Trophoblast cell (in vitro differentiated cells and primary cell): Measurements from ENCODE around the gene XDH.
A peak's percentile ranks its signal among the peaks of the same experiment; 100 is the strongest.

Source experiments
- DNase-seq, 2 donors: peaks; one replicate each; pipeline ENCODE4 v3.0.0-alpha.2; 2016
- H2AFZ ChIP-seq: 2 replicates; pipeline ENCODE4 v1.6.1; 2013; ENCODE audit warnings: low read length, moderate library complexity, mild to moderate bottlenecking; ENCODE audit not compliant: insufficient read depth, poor library complexity
- H2AK5ac ChIP-seq: 2 replicates; pipeline ENCODE4 v1.6.1; 2013; ENCODE audit warnings: mild to moderate bottlenecking, low read length
- H2BK120ac ChIP-seq: 2 replicates; pipeline ENCODE4 v1.6.1; 2013; ENCODE audit warnings: low read length, mild to moderate bottlenecking, moderate library complexity; ENCODE audit not compliant: insufficient read depth, poor library complexity
- H2BK12ac ChIP-seq: 2 replicates; pipeline ENCODE4 v1.6.1; 2013; ENCODE audit warnings: mild to moderate bottlenecking, low read length, moderate library complexity
- H2BK5ac ChIP-seq: 2 replicates; pipeline ENCODE4 v1.6.1; 2013; ENCODE audit warnings: low read length, low read depth, moderate library complexity, mild to moderate bottlenecking; ENCODE audit not compliant: poor library complexity
- H3K14ac ChIP-seq: 2 replicates; pipeline ENCODE4 v1.6.1; 2013; ENCODE audit warnings: mild to moderate bottlenecking, low read length
- H3K18ac ChIP-seq: 2 replicates; pipeline ENCODE4 v1.6.1; 2013; ENCODE audit warnings: mild to moderate bottlenecking, low read length
- H3K23ac ChIP-seq: 2 replicates; pipeline ENCODE4 v1.6.1; 2013; ENCODE audit warnings: low read length
- H3K27ac ChIP-seq: 2 replicates; pipeline ENCODE4 v1.5.1; 2013; ENCODE audit warnings: low read depth, mild to moderate bottlenecking, inconsistent platforms, low read length, moderate library complexity
- H3K27me3 ChIP-seq: 2 replicates; pipeline ENCODE4 v1.6.1; 2013; ENCODE audit warnings: inconsistent platforms, mild to moderate bottlenecking, low read length, moderate library complexity; ENCODE audit not compliant: insufficient read depth
- H3K36me3 ChIP-seq, 2 experiments: 1 replicate in 1 of 2; 2 replicates in 1 of 2; pipeline ENCODE4 v1.6.1; 2013; ENCODE audit warnings: low read length in 2 of 2, mild to moderate bottlenecking in 2 of 2, moderate library complexity in 1 of 2; ENCODE audit not compliant: insufficient read depth in 2 of 2, control insufficient read depth in 1 of 2
- H3K4ac ChIP-seq: 2 replicates; pipeline ENCODE4 v1.6.1; 2013; ENCODE audit warnings: low read depth, mild to moderate bottlenecking, low read length, moderate library complexity
- H3K4me1 ChIP-seq, 2 experiments: 1 replicate in 1 of 2; 2 replicates in 1 of 2; pipeline ENCODE4 v1.6.1; 2013; ENCODE audit warnings: low read length in 2 of 2, mild to moderate bottlenecking in 2 of 2, moderate library complexity in 1 of 2; ENCODE audit not compliant: insufficient read depth in 2 of 2, control insufficient read depth in 1 of 2
- H3K4me2 ChIP-seq: 2 replicates; pipeline ENCODE4 v1.6.1; 2013; ENCODE audit warnings: inconsistent platforms, mild to moderate bottlenecking, low read length, moderate library complexity
- H3K4me3 ChIP-seq: 2 replicates; pipeline ENCODE4 v1.5.1; 2013; ENCODE audit warnings: mild to moderate bottlenecking, low read depth, low read length, inconsistent platforms
- H3K79me1 ChIP-seq: one replicate; pipeline ENCODE4 v1.6.1; 2013; ENCODE audit warnings: low read length
- H3K79me2 ChIP-seq: 2 replicates; pipeline ENCODE4 v1.6.1; 2013; ENCODE audit warnings: low read length, mild to moderate bottlenecking; ENCODE audit not compliant: control insufficient read depth, insufficient read depth, poor library complexity
- H3K9ac ChIP-seq: 2 replicates; pipeline ENCODE4 v1.6.1; 2013; ENCODE audit warnings: mild to moderate bottlenecking, low read length
- H3K9me3 ChIP-seq: 2 replicates; pipeline ENCODE4 v1.6.1; 2013; ENCODE audit warnings: low read depth, mild to moderate bottlenecking, control low read depth, inconsistent platforms, low read length; ENCODE audit not compliant: insufficient read depth
- H4K12ac ChIP-seq: 2 replicates; pipeline ENCODE4 v1.6.1; 2013; ENCODE audit warnings: low read depth, mild to moderate bottlenecking, low read length, moderate library complexity
- H4K8ac ChIP-seq: 2 replicates; pipeline ENCODE4 v1.6.1; 2013; ENCODE audit warnings: low read depth, mild to moderate bottlenecking, low read length, moderate library complexity
- H4K91ac ChIP-seq: one replicate; pipeline ENCODE4 v1.6.1; 2013; ENCODE audit warnings: low read depth, mild to moderate bottlenecking, low read length, moderate library complexity
- WGBS: extraction: QIAGEN DNeasy Blood & Tissue Kit; methylation state at CpG from one replicate; pipeline ENCODE4 v1.1.7; 2013; ENCODE audit warnings: missing lambda C conversion rate; ENCODE audit not compliant: insufficient read length, insufficient coverage; ENCODE audit errors: extremely low coverage; 5-methylcytosine and 5-hydroxymethylcytosine counted together

Gene XDH

DNA sequence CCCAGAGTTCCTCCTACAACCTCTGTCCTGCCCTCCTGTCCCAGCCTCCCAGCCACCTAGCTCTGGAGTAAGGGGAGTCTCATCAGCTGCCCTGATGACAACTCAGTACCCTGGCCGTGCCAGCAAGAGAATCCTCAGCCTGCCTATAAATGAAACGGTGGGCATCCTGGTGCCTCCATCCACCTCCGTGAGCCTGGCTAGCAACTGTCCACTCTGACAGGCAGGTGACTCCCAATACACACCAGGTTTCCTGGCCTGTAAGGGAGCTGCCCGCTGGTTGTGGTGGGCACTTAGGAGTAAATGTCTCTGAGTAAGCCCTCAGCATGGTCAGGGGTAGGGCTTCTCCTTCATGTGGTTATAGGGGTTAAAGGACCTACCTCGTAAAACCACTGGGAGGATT, 81.5 kb downstream of the XDH start:
- Histone ChIP-seq H3K4ac (no peak overlapping the region), H3K4me3 (no peak overlapping the region), H4K91ac (peak overlapping the region; percentile 21), H3K36me3 (no peaks in the 10 kb centered on the region), H3K27me3 (no peaks in the 10 kb centered on the region), H3K9me3 (no peaks in the 10 kb centered on the region), H2BK120ac (peak overlapping the region; percentile 5), H3K4me2 (no peak overlapping the region), H3K27ac (no peak overlapping the region), H3K79me1 (peaks cover 5% of the 10 kb centered on the region), H4K8ac (no peak overlapping the region), H2BK5ac (no peak overlapping the region), H2AFZ (no peak overlapping the region), H3K14ac (peak overlapping the region; percentile 54), H2AK5ac (peak overlapping the region; percentile 1), H3K18ac (no peak overlapping the region), H2BK12ac (peak overlapping the region; percentile 7), H3K79me2 (no peaks in the 10 kb centered on the region), H4K12ac (no peak overlapping the region), H3K23ac (no peak overlapping the region), H3K9ac (no peak overlapping the region), H3K4me1 (peaks cover 9 to 14% of the 10 kb centered on the region in 2 experiments)
- WGBS, result no CpG with 5 or more reads among the region's 5 CpGs
- no peak for DNase-seq

DNA sequence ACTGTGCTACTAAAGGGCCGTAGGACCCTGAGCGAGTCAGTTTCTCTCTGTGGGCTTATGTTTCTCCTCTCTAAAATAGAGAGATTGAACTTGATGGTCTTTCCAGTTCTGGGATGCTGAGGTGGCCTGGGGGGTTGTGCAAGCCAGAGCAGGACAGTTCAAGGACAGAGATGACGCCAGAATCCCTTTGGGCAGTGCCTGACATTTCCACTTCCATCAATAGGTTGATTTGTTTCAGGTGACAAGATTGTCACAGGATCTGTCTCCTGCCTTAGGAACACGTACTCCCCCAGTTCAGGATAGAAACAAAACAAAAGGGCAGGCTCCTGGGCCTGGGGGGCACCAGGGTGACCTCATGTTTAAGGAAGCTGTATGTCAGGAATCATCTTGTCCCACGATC, 82.0 kb downstream of the XDH start:
- Histone ChIP-seq H2AK5ac (no peak overlapping the region), H3K79me1 (peaks cover 5% of the 10 kb centered on the region)

DNA sequence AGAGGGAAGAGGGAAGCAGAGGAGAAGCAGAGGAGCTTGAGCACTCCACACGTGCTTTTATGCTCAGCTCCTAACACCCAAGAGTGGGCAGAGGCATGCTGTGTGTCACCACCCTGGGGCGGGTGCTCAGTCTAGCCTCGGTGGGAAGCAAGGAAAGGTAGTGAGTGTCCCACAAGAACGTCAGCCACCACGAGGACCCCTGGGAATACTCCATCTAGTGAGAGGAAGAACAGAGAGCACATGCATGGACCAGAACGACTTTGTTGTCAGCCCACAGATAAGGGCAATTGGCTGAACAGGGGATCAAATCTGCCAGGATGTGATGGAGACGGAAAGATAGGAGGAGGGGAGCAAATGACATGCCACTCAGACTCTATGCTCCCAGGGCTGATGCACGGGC, 83.4 kb downstream of the XDH start:
- no peak overlapping the region for H4K8ac ChIP-seq
- H2AK5ac ChIP-seq, result peak overlapping the region; percentile 24
- peak overlapping the region; percentile 13 for H2BK120ac ChIP-seq
- no peak overlapping the region for H3K9ac ChIP-seq
- H3K27ac ChIP-seq, result no peak overlapping the region
- no peak overlapping the region for H4K12ac ChIP-seq
- WGBS, result no CpG with 5 or more reads among the region's 8 CpGs
- H3K27me3 ChIP-seq, result no peaks in the 10 kb centered on the region
- H3K9me3 ChIP-seq, result no peaks in the 10 kb centered on the region
- H3K79me2 ChIP-seq, result no peaks in the 10 kb centered on the region
- no peak overlapping the region for H3K4ac ChIP-seq
- H3K14ac ChIP-seq, result no peak overlapping the region
- peak overlapping the region; percentile 28 for H4K91ac ChIP-seq
- DNase-seq, result no peak
- H2BK12ac ChIP-seq, result peak overlapping the region; percentile 41
- no peak overlapping the region for H2AFZ ChIP-seq
- no peak overlapping the region for H3K4me2 ChIP-seq
- no peaks in the 10 kb centered on the region for H3K36me3 ChIP-seq
- no peak overlapping the region for H2BK5ac ChIP-seq
- H3K79me1 ChIP-seq, result peaks cover 5% of the 10 kb centered on the region
- H3K4me1 ChIP-seq, result peaks cover 7 to 13% of the 10 kb centered on the region in 2 experiments
- H3K4me3 ChIP-seq, result no peak overlapping the region
- no peak overlapping the region for H3K18ac ChIP-seq
- H3K23ac ChIP-seq, result no peak overlapping the region

More for the DNA sequence above, 82.0 kb downstream of the XDH start:
- H2AFZ ChIP-seq, result no peak overlapping the region
- H3K4me1 ChIP-seq, result peaks cover 9 to 14% of the 10 kb centered on the region in 2 experiments
- no peak overlapping the region for H3K4ac ChIP-seq
- H3K23ac ChIP-seq, result no peak overlapping the region
- no CpG with 5 or more reads among the region's 5 CpGs for WGBS
- peak overlapping the region; percentile 16 for H2BK12ac ChIP-seq
- no peak overlapping the region for H3K27ac ChIP-seq
- H3K4me2 ChIP-seq, result no peak overlapping the region
- no peak overlapping the region for H3K4me3 ChIP-seq
- H3K36me3 ChIP-seq, result no peaks in the 10 kb centered on the region
- no peaks in the 10 kb centered on the region for H3K9me3 ChIP-seq
- no peaks in the 10 kb centered on the region for H3K27me3 ChIP-seq
- H4K8ac ChIP-seq, result no peak overlapping the region
- peak overlapping the region; percentile 21 for H4K91ac ChIP-seq
- no peak overlapping the region for H2BK5ac ChIP-seq
- no peak for DNase-seq
- no peak overlapping the region for H3K14ac ChIP-seq
- H2BK120ac ChIP-seq, result no peak overlapping the region
- no peak overlapping the region for H3K9ac ChIP-seq
- H3K18ac ChIP-seq, result no peak overlapping the region
- no peaks in the 10 kb centered on the region for H3K79me2 ChIP-seq
- H4K12ac ChIP-seq, result no peak overlapping the region

DNA sequence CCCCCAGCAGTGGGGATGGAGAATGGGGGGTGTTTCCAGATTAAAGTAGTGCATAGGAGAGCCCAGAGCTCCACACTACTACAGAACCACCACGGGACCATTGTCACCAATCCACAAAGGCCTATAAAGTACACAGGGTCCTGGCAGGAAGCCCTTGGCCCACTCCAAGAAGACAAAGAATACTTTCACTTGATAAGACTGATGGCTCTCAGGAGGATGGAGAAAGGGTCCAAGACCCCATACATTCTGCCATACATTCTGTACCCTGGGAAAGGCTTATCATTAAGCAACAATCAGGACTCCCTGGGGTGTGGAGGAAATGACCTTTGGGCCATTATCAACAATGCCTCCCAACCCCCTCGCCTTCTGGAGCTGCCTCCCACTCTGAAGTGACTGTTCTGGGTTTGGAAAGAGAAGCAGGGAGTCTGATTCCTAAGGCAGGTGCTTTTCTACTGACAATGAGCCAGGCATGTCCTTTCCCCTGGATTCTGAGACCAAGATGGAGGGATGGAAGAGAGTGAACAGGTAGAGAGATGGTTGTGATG, 85.4 kb downstream of the XDH start:
- no peak overlapping the region for H3K23ac ChIP-seq
- no peak overlapping the region for H3K4ac ChIP-seq
- WGBS, result no CpG with 5 or more reads among the region's 2 CpGs
- peak overlapping the region; percentile 57 for H2AK5ac ChIP-seq
- no peak overlapping the region for H4K8ac ChIP-seq
- H4K12ac ChIP-seq, result no peak overlapping the region
- no peak overlapping the region for H4K91ac ChIP-seq
- H3K4me1 ChIP-seq, result peaks cover 3 to 9% of the 10 kb centered on the region in 2 experiments
- H3K36me3 ChIP-seq, result no peaks in the 10 kb centered on the region
- no peak overlapping the region for H3K27ac ChIP-seq
- no peaks in the 10 kb centered on the region for H3K79me2 ChIP-seq
- no peak overlapping the region for H3K18ac ChIP-seq
- no peak overlapping the region for H3K9ac ChIP-seq
- H3K27me3 ChIP-seq, result no peaks in the 10 kb centered on the region
- H2BK12ac ChIP-seq, result peak overlapping the region; percentile 50
- no peak overlapping the region for H3K14ac ChIP-seq
- H3K4me2 ChIP-seq, result no peak overlapping the region
- no peaks in the 10 kb centered on the region for H3K9me3 ChIP-seq
- DNase-seq, result no peak
- peaks cover 5% of the 10 kb centered on the region for H3K79me1 ChIP-seq
- no peak overlapping the region for H2BK5ac ChIP-seq
- H2AFZ ChIP-seq, result no peak overlapping the region
- peak overlapping the region; percentile 18 for H2BK120ac ChIP-seq
- no peak overlapping the region for H3K4me3 ChIP-seq
